Measurements from ENCODE around the gene PXYLP1.
"Not testable (repeated sequence)": the region's sequence is repeated elsewhere in the genome, so short reads cannot be mapped to it uniquely, and the experiment has no call there.

- TF ChIP-seq ARNT (IDR thresholded peaks at IDR 0.05); L3MBTL2 (conservative IDR thresholded peaks at IDR 0.05); FOXA1 (IDR thresholded peaks at IDR 0.05); CTBP1 (IDR thresholded peaks at IDR 0.05; ENCODE audit: borderline replicate concordance); SUZ12 (IDR thresholded peaks at IDR 0.05); LEF1 (IDR thresholded peaks at IDR 0.05; ENCODE audit: borderline replicate concordance); ELF4 (IDR thresholded peaks at IDR 0.05); TARDBP (IDR thresholded peaks at IDR 0.05); FOXK2 (IDR thresholded peaks at IDR 0.05); FOXM1 (IDR thresholded peaks at IDR 0.05; ENCODE audit: borderline replicate concordance); HDGF (IDR thresholded peaks at IDR 0.05; ENCODE audit: borderline replicate concordance); SP1 (IDR thresholded peaks at IDR 0.05): not testable (repeated sequence)
- TF ChIP-seq, protein P1, sequence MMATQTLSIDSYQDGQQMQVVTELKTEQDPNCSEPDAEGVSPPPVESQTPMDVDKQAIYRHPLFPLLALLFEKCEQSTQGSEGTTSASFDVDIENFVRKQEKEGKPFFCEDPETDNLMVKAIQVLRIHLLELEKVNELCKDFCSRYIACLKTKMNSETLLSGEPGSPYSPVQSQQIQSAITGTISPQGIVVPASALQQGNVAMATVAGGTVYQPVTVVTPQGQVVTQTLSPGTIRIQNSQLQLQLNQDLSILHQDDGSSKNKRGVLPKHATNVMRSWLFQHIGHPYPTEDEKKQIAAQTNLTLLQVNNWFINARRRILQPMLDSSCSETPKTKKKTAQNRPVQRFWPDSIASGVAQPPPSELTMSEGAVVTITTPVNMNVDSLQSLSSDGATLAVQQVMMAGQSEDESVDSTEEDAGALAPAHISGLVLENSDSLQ (IDR thresholded peaks at IDR 0.05): not testable (repeated sequence)
Observed at GRCh38 chr3:141314415-141314814, 82.8 kb downstream of the PXYLP1 start.

All from HEK293T (cell line).